ENCODE measurements around the gene FHL2.

- TF ChIP-seq CTCF (IDR thresholded peaks at IDR 0.05; ENCODE audit: insufficient read depth, low read length, poor library complexity, severe bottlenecking) (no peak), EZH2phosphoT487 (conservative IDR thresholded peaks at IDR 0.05; ENCODE audit: low read length) (no peak)
These were observed 5.2 kb upstream of the FHL2 start for GRCh38 chr2:105403783-105404698.

Measured in SU-DHL-6 (cell line).